Calu3 (cell line): Measurements from ENCODE around the gene RPL10. TPM values are rescaled to one million over a fixed set of nuclear protein-coding genes. Genes with fewer than 3 reads are reported as not detected.

Experiments
- BruUV-seq: library from RNA; stranded (reverse); fragments of 400-500 nt; replicated peaks from 2 replicates; lab custom pipeline; 2021; lab: Mats Ljungman, UMichigan
- CTCF ChIA-PET: fragments of 300-600 bp; sonication (Branson Sonifier 250); formaldehyde crosslinking; loops from one replicate; lab custom pipeline; 2022; ENCODE audit warnings: antibody characterized with exemption; lab: Charles Lee
- DNase-seq: peaks from one replicate; pipeline ENCODE4 v3.0.0; 2022
- H3K27ac Mint-ChIP-seq: one replicate; pipeline ENCODE4 v1.8.0; 2022; ENCODE audit warnings: mixed read lengths; ENCODE audit not compliant: unreplicated experiment
- H3K27me3 Mint-ChIP-seq: one replicate; pipeline ENCODE4 v1.8.0; 2022; ENCODE audit warnings: mixed read lengths; ENCODE audit not compliant: unreplicated experiment
- H3K36me3 Mint-ChIP-seq: one replicate; pipeline ENCODE4 v1.8.0; 2022; ENCODE audit warnings: mild to moderate bottlenecking, moderate library complexity, mixed read lengths; ENCODE audit not compliant: insufficient read depth, unreplicated experiment
- H3K4me1 Mint-ChIP-seq: one replicate; pipeline ENCODE4 v1.8.0; 2022; ENCODE audit warnings: mild to moderate bottlenecking, low read depth, mixed read lengths; ENCODE audit not compliant: unreplicated experiment
- H3K4me3 Mint-ChIP-seq: one replicate; pipeline ENCODE4 v1.8.0; 2022; ENCODE audit warnings: mild to moderate bottlenecking, low read depth, moderate library complexity, mixed read lengths; ENCODE audit not compliant: unreplicated experiment
- H3K9me3 Mint-ChIP-seq: one replicate; pipeline ENCODE4 v1.8.0; 2022; ENCODE audit warnings: low read depth, mixed read lengths; ENCODE audit not compliant: unreplicated experiment
- CTCF ChIP-seq: fragments of 200-600 bp; IDR thresholded peaks from one replicate; pipeline ENCODE4 v1.8.0; 2022; ENCODE audit warnings: antibody characterized with exemption; ENCODE audit not compliant: unreplicated experiment
- intact Hi-C: fragments of 100-400 bp; cut with micrococcal nuclease; formaldehyde crosslinking; loops from one replicate; pipeline ENCODE4 v1.10.0; 2022; ENCODE audit not compliant: unreplicated experiment
- total RNA-seq: library from RNA; stranded (reverse); gene quantifications from 2 replicates; pipeline ENCODE4 v1.2.3, GENCODE V29; 2022

Gene RPL10
- total RNA-seq, 1 experiment from 2014 or later, result 1,495 TPM

DNA sequence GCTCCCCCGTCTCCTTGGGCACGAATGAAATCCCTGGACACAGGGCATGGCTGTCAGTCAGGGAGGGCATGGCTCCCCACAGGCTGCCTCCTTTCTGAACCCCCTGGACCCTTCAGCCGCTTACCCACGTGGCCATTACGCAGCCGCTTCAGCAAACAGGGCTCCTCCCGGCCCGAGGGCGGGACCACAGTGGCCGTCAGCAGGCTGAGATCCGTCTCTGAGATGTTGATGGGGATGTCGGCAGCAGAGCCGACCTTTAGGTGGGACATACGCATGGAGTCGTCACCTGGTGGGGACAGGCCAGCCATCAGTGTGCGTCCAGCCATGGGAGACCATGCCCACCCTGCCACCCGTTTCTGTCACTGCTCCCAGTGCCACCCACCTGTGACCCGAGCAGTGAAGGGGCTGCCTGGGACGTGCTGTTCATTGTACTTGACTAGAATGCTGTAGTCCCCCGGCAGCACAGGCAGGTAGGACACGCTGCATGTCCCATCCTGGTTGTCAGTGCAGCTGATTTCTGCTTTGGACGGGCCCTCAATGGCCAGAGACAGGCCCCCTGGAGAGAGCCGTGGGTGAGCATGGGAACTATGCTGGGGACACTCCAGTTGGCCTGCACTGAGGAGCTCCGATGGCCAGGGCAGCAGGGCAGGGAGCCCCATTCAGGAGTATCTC is 44.9 kb upstream of the RPL10 start:
- no peaks in the 10 kb centered on the region for H3K27me3 Mint-ChIP-seq
- DNase-seq, result no peak
- CTCF ChIA-PET, result no interaction called here
- no peaks in the 10 kb centered on the region for H3K4me1 Mint-ChIP-seq
- no TSS peak for BruUV-seq
- intact Hi-C loops, result no loop called here
- H3K9me3 Mint-ChIP-seq, result no peaks in the 10 kb centered on the region
- H3K4me3 Mint-ChIP-seq, result no peak overlapping the region
- H3K36me3 Mint-ChIP-seq, result peaks cover 79% of the 10 kb centered on the region
- TF ChIP-seq CTCF, result no peak
- H3K27ac Mint-ChIP-seq, result no peak overlapping the region

- intact Hi-C loops, result no loop called here
- CTCF ChIA-PET, result no interaction called here
- Mint-ChIP-seq H3K9me3 (no peaks in the 10 kb centered on the region), H3K27ac (no peak overlapping the region), H3K27me3 (no peaks in the 10 kb centered on the region), H3K4me1 (peaks cover 7% of the 10 kb centered on the region), H3K4me3 (no peak overlapping the region), H3K36me3 (peaks cover 81% of the 10 kb centered on the region)
- TF ChIP-seq CTCF, result no peak
- DNase-seq, result no peak
- no TSS peak for BruUV-seq
Observed at GRCh38 chrX:154354013-154354412, 44.2 kb upstream of the RPL10 start.

DNA sequence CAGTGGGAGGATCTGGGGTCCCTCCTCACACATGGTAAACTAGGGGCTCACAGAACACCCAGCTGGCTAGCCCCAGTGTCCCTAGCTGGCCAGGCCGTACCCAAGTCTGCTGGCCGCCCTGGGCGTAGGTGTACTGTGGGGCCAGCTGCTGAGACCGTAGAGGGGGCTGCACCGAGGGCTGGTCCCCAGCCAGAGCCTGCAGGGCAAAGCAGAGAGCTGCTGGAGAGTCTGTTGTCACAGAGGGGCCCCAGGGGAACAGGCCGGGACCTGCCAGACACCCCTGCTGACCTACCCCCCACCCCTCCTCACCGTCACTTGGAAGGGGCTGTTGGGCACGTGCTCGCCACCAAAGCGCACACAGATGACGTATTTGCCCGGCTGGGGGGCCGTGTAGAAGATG is 43.7 kb upstream of the RPL10 start:
- no peaks in the 10 kb centered on the region for H3K9me3 Mint-ChIP-seq
- no peaks in the 10 kb centered on the region for H3K27me3 Mint-ChIP-seq
- no TSS peak for BruUV-seq
- H3K4me3 Mint-ChIP-seq, result no peak overlapping the region
- TF ChIP-seq CTCF, result no peak
- intact Hi-C loops, result no loop called here
- CTCF ChIA-PET, result no interaction called here
- H3K4me1 Mint-ChIP-seq, result peaks cover 7% of the 10 kb centered on the region
- H3K36me3 Mint-ChIP-seq, result peaks cover 83% of the 10 kb centered on the region
- DNase-seq, result no peak
- H3K27ac Mint-ChIP-seq, result no peak overlapping the region

- Mint-ChIP-seq H3K27ac (no peak overlapping the region), H3K4me1 (peaks cover 7% of the 10 kb centered on the region), H3K27me3 (no peaks in the 10 kb centered on the region), H3K9me3 (no peaks in the 10 kb centered on the region), H3K36me3 (peaks cover 84% of the 10 kb centered on the region), H3K4me3 (no peak overlapping the region)
- BruUV-seq, result no TSS peak
- intact Hi-C loops, result no loop called here
- DNase-seq, result no peak
- CTCF ChIA-PET, result no interaction called here
- no peak for TF ChIP-seq CTCF
Observed at GRCh38 chrX:154355094-154355775, 42.9 kb upstream of the RPL10 start.
